Sigmoid colon (tissue), 7 donors: ENCODE measurements around the gene RNF7. TPM values are rescaled to one million over a fixed set of nuclear protein-coding genes. Genes with fewer than 3 reads are reported as not detected.

Experiments
- DNase-seq: peaks from one replicate; pipeline ENCODE4 v3.0.0-alpha.2; 2019
- H3K27ac ChIP-seq, 4 donors: fragments of 200-600 bp; sonication (generic); one replicate each; pipeline ENCODE4 v1.5.1; 2016 to 2019; ENCODE audit warnings: mild to moderate bottlenecking in 1 of 4
- H3K27me3 ChIP-seq, 3 donors: fragments of 200-600 bp; sonication (generic); one replicate each; pipeline ENCODE4 v1.5.1; 2019; ENCODE audit warnings: mild to moderate bottlenecking in 1 of 3
- H3K36me3 ChIP-seq, 4 donors: fragments of 200-600 bp; sonication (generic); one replicate each; pipeline ENCODE4 v1.5.1; 2016 to 2019
- H3K4me1 ChIP-seq, 4 donors: fragments of 200-600 bp; sonication (generic); one replicate each; pipeline ENCODE4 v1.5.1; 2017 to 2019
- H3K4me3 ChIP-seq, 4 donors: fragments of 200-600 bp; sonication (generic); one replicate each; pipeline ENCODE4 v1.5.1; 2017 to 2019; ENCODE audit warnings: mild to moderate bottlenecking in 2 of 4, moderate library complexity in 1 of 4
- H3K9me3 ChIP-seq, 4 donors: fragments of 200-600 bp in 3 of 4; sonication (generic) in 3 of 4; one replicate each; pipeline versions ENCODE4 v1.5.1 to v1.6.1; 2013 to 2019
- EP300 ChIP-seq, 4 donors: sonication (generic); formaldehyde crosslinking; IDR thresholded peaks; one replicate each; pipeline ENCODE4 v1.6.1; 2017; ENCODE audit warnings: antibody characterized with exemption in 4 of 4
- POLR2A ChIP-seq, 2 donors: fragments of 450-650 bp; IDR thresholded peaks; one replicate each; pipeline ENCODE4 v1.6.1; 2016; ENCODE audit warnings: antibody characterized with exemption in 2 of 2, mild to moderate bottlenecking in 2 of 2, moderate library complexity in 2 of 2
- POLR2AphosphoS5 ChIP-seq, 4 donors: sonication (generic); formaldehyde crosslinking; IDR thresholded peaks; one replicate each; pipeline ENCODE4 v1.6.1; 2017; ENCODE audit warnings: antibody characterized with exemption in 4 of 4
- WGBS, 2 donors: extraction: QIAGEN DNeasy Blood & Tissue Kit; methylation state at CpG; one replicate each; pipeline ENCODE4 v1.1.7; 2013; 5-methylcytosine and 5-hydroxymethylcytosine counted together
- intact Hi-C: fragments of 100-400 bp; cut with DNase I; formaldehyde crosslinking; loops from one replicate; pipeline ENCODE4 v1.15.1; 2023
- polyA plus RNA-seq, 3 donors: library from polyadenylated mRNA; stranded (reverse); fragments of 200-250 nt; gene quantifications; one replicate each; pipeline ENCODE4 v1.2.3, GENCODE V29; 2013
- total RNA-seq, 4 donors: library from RNA; depleted of rRNA; stranded (reverse); fragments of >200 nt; gene quantifications; one replicate each; pipeline ENCODE4 v1.1.0, GENCODE V29; 2016
- TF ChIP-seq, protein P1 (sequence below), 4 experiments: fragments of 450-650 bp in 3 of 4; fragments of 200-600 bp in 1 of 4; IDR thresholded peaks; one replicate each; pipeline ENCODE4 v1.5.1; 2016 to 2019; ENCODE audit warnings: antibody characterized with exemption in 4 of 4, mild to moderate bottlenecking in 3 of 4, moderate library complexity in 2 of 4
- donor health status: healthy with polysubstance abuse.
- donor health status: Bipolar disorder and iron deficiency.
- donor health status: healthy.

Gene RNF7
- total and polyA plus RNA-seq, 7 donors = 87.2 to 292 (median 139) TPM

DNA sequence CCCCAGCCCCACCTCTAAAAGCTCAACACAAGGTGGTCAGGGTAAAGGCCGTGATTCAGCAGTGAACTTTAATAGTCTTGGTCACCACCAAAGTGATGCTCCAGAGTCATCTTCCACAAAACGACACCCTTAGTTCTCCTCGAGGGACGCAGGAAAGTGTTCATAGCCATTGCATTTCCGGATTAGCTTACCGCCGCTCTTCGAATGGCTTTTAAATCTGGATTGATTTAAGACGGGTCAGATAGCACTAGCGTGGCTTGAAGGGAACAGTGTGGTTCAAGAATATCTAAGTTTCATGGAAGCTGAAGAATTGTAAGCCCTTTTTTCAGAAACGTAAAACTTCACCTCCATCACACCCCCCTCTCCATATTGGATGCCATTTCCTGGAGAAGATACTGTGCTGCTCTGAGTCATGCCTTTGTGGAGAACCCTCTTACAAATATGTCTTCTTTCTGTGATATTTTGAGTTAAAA, 829 bp downstream of the RNF7 start:
- 0 to 1% methylated on average over 11 of the region's 11 CpGs for WGBS, 2 donors
- Histone ChIP-seq H3K27ac (peak overlapping the region; percentile 95 to 98 (median 96)), H3K27me3 (no peaks in the 10 kb centered on the region), H3K4me3 (peak overlapping the region; percentile 78 to 99 (median 90)), H3K4me1 (peaks cover 0 to 45% (median 40%) of the 10 kb centered on the region in 4 donors), H3K9me3 (no peaks in the 10 kb centered on the region), H3K36me3 (peaks cover 0 to 5% (median 0%) of the 10 kb centered on the region in 4 donors)
- DNase-seq = no peak
- intact Hi-C loops = loop anchor here (1.0 to 10.0 kb wide), 6 partner anchors 58 to 416 kb away; partner anchors contain the start of gene RASA2
- TF ChIP-seq POLR2AphosphoS5 (IDR thresholded peaks at IDR 0.05) = no peak
- no peak for TF ChIP-seq EP300 (IDR thresholded peaks at IDR 0.05)
- TF ChIP-seq, protein P1, sequence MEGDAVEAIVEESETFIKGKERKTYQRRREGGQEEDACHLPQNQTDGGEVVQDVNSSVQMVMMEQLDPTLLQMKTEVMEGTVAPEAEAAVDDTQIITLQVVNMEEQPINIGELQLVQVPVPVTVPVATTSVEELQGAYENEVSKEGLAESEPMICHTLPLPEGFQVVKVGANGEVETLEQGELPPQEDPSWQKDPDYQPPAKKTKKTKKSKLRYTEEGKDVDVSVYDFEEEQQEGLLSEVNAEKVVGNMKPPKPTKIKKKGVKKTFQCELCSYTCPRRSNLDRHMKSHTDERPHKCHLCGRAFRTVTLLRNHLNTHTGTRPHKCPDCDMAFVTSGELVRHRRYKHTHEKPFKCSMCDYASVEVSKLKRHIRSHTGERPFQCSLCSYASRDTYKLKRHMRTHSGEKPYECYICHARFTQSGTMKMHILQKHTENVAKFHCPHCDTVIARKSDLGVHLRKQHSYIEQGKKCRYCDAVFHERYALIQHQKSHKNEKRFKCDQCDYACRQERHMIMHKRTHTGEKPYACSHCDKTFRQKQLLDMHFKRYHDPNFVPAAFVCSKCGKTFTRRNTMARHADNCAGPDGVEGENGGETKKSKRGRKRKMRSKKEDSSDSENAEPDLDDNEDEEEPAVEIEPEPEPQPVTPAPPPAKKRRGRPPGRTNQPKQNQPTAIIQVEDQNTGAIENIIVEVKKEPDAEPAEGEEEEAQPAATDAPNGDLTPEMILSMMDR (IDR thresholded peaks at IDR 0.05) = no peak
- peak in 1 of 2 donors; percentile 5 for TF ChIP-seq POLR2A (IDR thresholded peaks at IDR 0.05)

DNA sequence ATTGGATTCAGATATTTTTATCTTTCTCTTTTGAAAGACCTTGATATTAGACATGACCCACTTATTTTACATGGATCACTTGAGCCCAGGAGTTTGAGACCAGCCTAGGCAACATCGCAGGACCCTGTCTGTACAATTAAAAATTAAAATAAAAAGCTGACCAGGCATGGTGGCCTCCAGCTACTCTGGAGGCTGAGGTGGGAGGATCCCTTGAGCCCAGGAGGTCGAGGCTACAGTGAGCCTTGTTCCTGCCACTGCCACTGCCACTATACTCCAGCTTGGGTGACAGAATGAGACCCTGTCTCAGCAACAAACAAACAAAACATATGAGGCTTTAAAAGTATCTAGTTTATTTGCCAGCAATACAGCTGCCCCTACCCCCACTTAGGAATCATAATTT, 1.6 kb downstream of the RNF7 start:
- Histone ChIP-seq H3K4me1 (peaks cover 0 to 53% (median 44%) of the 10 kb centered on the region in 4 donors), H3K27ac (peak overlapping the region; percentile 95 to 98 (median 96))
- intact Hi-C loops = loop anchor here (2.0 to 10.0 kb wide), 5 partner anchors 58 to 415 kb away; partner anchors contain the start of gene RASA2

DNA sequence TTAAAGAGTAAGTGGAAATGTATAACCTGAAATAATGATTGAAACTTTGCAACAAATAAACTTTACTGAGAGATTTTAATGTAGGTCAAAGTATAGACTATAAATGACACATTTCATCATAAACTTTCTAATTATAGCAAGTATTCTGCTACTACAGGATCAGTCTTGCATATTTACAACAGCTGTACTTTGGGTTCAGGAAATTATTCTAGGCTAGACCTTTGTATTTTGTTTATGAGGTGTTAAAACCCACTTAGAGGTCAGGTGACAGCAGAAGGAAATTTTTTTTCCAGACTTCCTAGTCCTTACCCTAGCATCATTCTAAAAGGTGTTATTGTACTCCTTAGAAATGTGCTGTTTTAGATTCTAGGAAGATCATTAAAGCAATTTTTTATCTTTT, 2.3 kb downstream of the RNF7 start:
- Histone ChIP-seq H3K4me1 (peaks cover 0 to 57% (median 44%) of the 10 kb centered on the region in 4 donors), H3K4me3 (peak overlapping the region in 1 of 4 donors; percentile 85), H3K9me3 (no peaks in the 10 kb centered on the region), H3K27ac (peak overlapping the region in 3 of 4 donors; percentile 95 to 97 (median 96)), H3K27me3 (no peaks in the 10 kb centered on the region), H3K36me3 (peaks cover 0 to 19% (median 2%) of the 10 kb centered on the region in 4 donors)
- no peak for DNase-seq
- intact Hi-C loops = no loop called here
- no peak for TF ChIP-seq POLR2AphosphoS5 (IDR thresholded peaks at IDR 0.05)
- no peak for TF ChIP-seq EP300 (IDR thresholded peaks at IDR 0.05)
- TF ChIP-seq POLR2A (IDR thresholded peaks at IDR 0.05) = no peak
- TF ChIP-seq, protein P1 (IDR thresholded peaks at IDR 0.05) = no peak

More for the DNA sequence above, 1.6 kb downstream of the RNF7 start:
- Histone ChIP-seq H3K4me3 (peak overlapping the region in 2 of 4 donors; percentile 85 to 99), H3K27me3 (no peaks in the 10 kb centered on the region), H3K36me3 (peaks cover 0 to 13% (median 0%) of the 10 kb centered on the region in 4 donors), H3K9me3 (no peaks in the 10 kb centered on the region)
- no peak for TF ChIP-seq POLR2AphosphoS5 (IDR thresholded peaks at IDR 0.05)
- TF ChIP-seq, protein P1 (IDR thresholded peaks at IDR 0.05) = no peak
- TF ChIP-seq POLR2A (IDR thresholded peaks at IDR 0.05) = no peak
- TF ChIP-seq EP300 (IDR thresholded peaks at IDR 0.05) = no peak
- WGBS, 2 donors = 32 to 68% methylated on average over 2 of the region's 2 CpGs
- DNase-seq = no peak

DNA sequence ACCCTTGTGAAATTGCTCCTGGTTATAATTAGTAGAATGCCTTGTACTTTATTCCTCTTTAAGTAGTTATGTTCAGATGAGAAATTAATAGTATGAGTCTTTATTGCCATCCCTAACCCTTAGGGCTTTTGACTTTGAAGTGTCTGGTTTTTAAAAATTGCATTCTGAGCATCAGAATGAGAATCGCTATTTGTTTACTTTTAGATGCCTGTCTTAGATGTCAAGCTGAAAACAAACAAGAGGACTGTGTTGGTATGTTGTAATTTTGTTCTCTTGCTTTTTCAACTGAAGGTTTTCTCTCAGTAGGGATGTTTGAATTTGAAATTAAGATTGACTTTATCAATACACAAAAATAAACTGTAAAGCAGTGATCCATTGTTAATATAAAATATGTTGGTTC, 5.2 kb downstream of the RNF7 start:
- WGBS, 2 donors = 51 to 68% methylated on average over 1 of the region's 1 CpG
- Histone ChIP-seq H3K27me3 (no peaks in the 10 kb centered on the region), H3K36me3 (peaks cover 0 to 48% (median 9%) of the 10 kb centered on the region in 4 donors), H3K27ac (no peak overlapping the region), H3K9me3 (no peaks in the 10 kb centered on the region), H3K4me1 (peaks cover 0 to 57% (median 42%) of the 10 kb centered on the region in 4 donors), H3K4me3 (no peak overlapping the region)
- intact Hi-C loops = no loop called here
- DNase-seq = no peak
- no peak for TF ChIP-seq POLR2A (IDR thresholded peaks at IDR 0.05)
- TF ChIP-seq, protein P1 (IDR thresholded peaks at IDR 0.05) = no peak
- TF ChIP-seq EP300 (IDR thresholded peaks at IDR 0.05) = no peak
